Ishikawa (cell line): ENCODE measurements around the gene MYO1E.

ENCODE experiments used
- CEBPB ChIP-seq: IDR thresholded peaks from 2 replicates; pipeline ENCODE4 v1.6.1; 2012
- CREB1 ChIP-seq: IDR thresholded peaks from 2 replicates; pipeline ENCODE4 v1.6.1; 2012; ENCODE audit warnings: low read depth
- EGR1 ChIP-seq: IDR thresholded peaks from 2 replicates; pipeline ENCODE4 v1.6.1; 2012
- EP300 ChIP-seq: IDR thresholded peaks from 2 replicates; pipeline ENCODE4 v1.6.1; 2012; ENCODE audit warnings: borderline replicate concordance
- FOXM1 ChIP-seq: IDR thresholded peaks from 2 replicates; pipeline ENCODE4 v1.6.1; 2012; ENCODE audit warnings: low read depth, borderline replicate concordance
- NFIC ChIP-seq: IDR thresholded peaks from 2 replicates; pipeline ENCODE4 v1.6.1; 2012
- RAD21 ChIP-seq: IDR thresholded peaks from 2 replicates; pipeline ENCODE4 v1.6.1; 2012; ENCODE audit warnings: low read depth
- TAF1 ChIP-seq: IDR thresholded peaks from 2 replicates; pipeline ENCODE4 v1.6.1; 2012; ENCODE audit warnings: low read depth, mild to moderate bottlenecking
- TCF12 ChIP-seq: IDR thresholded peaks from 2 replicates; pipeline ENCODE4 v1.6.1; 2012; ENCODE audit warnings: low read depth
- TEAD4 ChIP-seq: IDR thresholded peaks from 2 replicates; pipeline ENCODE4 v1.6.1; 2012
- YY1 ChIP-seq: IDR thresholded peaks from 2 replicates; pipeline ENCODE4 v1.6.1; 2012; ENCODE audit warnings: low read depth
- ZBTB7A ChIP-seq: IDR thresholded peaks from 2 replicates; pipeline ENCODE4 v1.6.1; 2012; ENCODE audit warnings: low read depth
- TF ChIP-seq, protein P1 (sequence below): IDR thresholded peaks from 2 replicates; pipeline ENCODE4 v1.6.1; 2012
- TF ChIP-seq, protein P2 (sequence below): IDR thresholded peaks from 2 replicates; pipeline ENCODE4 v1.6.1; 2012
- TF ChIP-seq, protein P3 (sequence below): IDR thresholded peaks from 2 replicates; pipeline ENCODE4 v1.6.1; 2012; ENCODE audit warnings: low read depth, mild to moderate bottlenecking

MYO1E gene

DNA sequence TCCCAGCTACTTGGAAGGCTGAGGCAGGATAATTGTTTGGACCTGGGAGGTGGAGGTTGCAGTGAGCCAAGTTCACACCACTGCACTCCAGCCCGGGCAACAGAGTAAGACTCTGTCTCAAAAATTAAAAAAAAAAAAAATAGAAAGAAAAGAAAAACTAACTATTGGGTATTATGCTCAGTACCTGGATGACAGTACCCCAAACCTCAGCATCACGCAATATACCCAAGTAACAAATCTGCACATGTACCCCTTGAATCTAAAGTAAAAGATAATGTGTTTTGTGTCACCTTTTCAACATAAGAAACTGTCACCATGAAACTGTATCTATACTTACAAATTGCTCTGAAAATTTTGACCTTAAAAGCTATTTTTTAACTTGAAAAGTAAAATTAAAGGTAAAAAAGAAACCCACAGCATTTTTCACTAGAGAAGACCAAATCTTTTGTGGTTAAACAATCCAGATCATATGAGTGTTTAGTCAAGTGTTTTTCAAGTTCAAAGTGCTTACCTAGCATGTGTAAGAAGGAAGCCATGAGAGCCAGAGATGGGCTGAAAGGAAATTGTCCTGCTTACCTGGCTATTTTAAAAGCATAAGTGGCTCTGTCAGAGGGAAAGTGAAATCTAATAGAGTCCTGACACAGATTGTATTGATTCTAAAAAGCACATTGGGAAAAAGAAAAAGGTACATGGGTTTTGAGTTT, 50.5 kb downstream of the MYO1E start:
- TF ChIP-seq, protein P1, sequence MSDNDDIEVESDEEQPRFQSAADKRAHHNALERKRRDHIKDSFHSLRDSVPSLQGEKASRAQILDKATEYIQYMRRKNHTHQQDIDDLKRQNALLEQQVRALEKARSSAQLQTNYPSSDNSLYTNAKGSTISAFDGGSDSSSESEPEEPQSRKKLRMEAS, result no peak
- TF ChIP-seq, protein P2, sequence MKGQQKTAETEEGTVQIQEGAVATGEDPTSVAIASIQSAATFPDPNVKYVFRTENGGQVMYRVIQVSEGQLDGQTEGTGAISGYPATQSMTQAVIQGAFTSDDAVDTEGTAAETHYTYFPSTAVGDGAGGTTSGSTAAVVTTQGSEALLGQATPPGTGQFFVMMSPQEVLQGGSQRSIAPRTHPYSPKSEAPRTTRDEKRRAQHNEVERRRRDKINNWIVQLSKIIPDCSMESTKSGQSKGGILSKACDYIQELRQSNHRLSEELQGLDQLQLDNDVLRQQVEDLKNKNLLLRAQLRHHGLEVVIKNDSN, result no peak
- no peak for TF ChIP-seq TCF12
- TF ChIP-seq TEAD4, result no peak
- no peak for TF ChIP-seq CEBPB
- no peak for TF ChIP-seq NFIC
- TF ChIP-seq ZBTB7A, result no peak

DNA sequence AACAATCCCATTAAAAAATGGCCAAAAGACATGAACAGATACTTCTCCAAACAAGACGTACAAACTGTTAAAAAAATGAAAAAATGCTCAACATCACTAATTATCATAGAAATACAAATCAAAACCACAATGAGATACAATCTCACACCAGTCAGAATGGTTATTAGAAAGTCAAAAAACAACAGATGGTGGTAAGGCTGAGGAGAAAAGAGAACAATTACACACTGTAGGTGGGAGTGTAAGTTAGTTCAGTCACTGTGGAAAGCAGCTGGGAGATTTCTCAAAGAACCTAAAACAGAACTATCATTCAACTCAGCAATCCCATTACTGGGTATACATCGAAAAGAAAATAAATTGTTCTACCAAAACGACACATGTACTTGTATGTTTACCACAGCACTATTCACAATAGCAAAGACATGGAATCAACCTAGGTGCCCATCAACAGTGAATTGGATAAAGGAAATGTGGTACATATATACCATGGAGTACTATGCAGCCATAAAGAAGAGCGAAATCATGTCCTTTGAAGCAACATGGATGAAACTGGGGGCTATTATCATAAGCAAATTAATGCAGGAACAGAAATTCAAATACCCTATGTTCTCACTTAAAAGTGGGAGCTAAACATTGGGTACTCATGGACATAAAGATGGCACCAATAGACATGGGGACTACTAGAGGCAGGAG, 51.5 kb downstream of the MYO1E start:
- TF ChIP-seq TEAD4, result no peak
- no peak for TF ChIP-seq ZBTB7A
- TF ChIP-seq EGR1, result no peak
- no peak for TF ChIP-seq CREB1
- no peak for TF ChIP-seq TCF12
- TF ChIP-seq EP300, result no peak
- no peak for TF ChIP-seq RAD21
- TF ChIP-seq, protein P1, result no peak
- TF ChIP-seq, protein P2, result no peak
- TF ChIP-seq CEBPB, result no peak
- TF ChIP-seq TAF1, result no peak

DNA sequence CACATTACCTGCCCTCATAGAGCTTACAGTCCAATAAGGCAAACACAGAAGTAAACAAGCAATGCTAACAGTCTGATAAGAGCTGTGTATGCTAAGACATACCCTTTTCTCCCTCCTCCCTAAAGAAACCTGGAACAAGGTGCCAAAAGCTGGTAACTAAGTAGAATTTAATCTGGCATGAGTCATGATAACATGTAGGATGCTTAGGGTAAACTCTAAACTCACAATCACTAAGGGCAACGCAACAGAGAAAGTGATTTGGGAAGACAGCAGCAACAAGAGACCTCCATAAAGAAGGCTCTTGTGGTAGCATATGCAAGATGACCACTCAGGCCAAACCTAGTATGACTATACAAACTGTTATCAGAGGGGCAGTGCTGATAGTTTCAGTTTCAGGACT, 55.5 kb downstream of the MYO1E start:
- TF ChIP-seq, protein P3, sequence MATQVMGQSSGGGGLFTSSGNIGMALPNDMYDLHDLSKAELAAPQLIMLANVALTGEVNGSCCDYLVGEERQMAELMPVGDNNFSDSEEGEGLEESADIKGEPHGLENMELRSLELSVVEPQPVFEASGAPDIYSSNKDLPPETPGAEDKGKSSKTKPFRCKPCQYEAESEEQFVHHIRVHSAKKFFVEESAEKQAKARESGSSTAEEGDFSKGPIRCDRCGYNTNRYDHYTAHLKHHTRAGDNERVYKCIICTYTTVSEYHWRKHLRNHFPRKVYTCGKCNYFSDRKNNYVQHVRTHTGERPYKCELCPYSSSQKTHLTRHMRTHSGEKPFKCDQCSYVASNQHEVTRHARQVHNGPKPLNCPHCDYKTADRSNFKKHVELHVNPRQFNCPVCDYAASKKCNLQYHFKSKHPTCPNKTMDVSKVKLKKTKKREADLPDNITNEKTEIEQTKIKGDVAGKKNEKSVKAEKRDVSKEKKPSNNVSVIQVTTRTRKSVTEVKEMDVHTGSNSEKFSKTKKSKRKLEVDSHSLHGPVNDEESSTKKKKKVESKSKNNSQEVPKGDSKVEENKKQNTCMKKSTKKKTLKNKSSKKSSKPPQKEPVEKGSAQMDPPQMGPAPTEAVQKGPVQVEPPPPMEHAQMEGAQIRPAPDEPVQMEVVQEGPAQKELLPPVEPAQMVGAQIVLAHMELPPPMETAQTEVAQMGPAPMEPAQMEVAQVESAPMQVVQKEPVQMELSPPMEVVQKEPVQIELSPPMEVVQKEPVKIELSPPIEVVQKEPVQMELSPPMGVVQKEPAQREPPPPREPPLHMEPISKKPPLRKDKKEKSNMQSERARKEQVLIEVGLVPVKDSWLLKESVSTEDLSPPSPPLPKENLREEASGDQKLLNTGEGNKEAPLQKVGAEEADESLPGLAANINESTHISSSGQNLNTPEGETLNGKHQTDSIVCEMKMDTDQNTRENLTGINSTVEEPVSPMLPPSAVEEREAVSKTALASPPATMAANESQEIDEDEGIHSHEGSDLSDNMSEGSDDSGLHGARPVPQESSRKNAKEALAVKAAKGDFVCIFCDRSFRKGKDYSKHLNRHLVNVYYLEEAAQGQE, result no peak
- TF ChIP-seq FOXM1 (no peak), YY1 (no peak)

DNA sequence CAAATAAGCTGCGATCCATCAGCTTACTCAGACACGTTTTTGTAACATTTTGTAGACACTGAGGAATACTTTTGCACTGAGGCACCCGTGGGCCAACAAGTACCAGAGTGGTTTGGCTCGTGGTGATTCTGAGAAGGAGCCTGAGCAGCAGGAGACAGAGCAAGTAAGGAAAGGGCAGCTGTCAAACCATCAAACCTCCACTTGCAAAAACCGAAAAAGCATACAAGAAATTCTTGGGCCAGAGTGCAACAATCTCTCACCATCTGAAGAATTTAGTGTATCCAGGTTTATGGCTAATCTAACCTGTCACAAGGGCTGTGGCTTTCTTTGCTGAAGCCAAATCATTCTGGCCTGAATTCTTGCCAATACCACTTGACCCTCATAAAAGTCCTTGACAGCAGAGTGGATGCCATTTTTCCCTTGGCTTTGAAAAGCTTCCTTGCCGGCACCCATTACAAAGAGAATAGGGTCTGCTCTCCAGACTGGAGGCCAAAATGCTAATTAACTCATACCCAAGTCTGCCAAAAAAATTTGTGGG, 56.7 kb downstream of the MYO1E start:
- 0 out of 2 replicates have a peak, but pooled peaks have one; percentile 29 for TF ChIP-seq NFIC
- TF ChIP-seq CREB1, result no peak

DNA sequence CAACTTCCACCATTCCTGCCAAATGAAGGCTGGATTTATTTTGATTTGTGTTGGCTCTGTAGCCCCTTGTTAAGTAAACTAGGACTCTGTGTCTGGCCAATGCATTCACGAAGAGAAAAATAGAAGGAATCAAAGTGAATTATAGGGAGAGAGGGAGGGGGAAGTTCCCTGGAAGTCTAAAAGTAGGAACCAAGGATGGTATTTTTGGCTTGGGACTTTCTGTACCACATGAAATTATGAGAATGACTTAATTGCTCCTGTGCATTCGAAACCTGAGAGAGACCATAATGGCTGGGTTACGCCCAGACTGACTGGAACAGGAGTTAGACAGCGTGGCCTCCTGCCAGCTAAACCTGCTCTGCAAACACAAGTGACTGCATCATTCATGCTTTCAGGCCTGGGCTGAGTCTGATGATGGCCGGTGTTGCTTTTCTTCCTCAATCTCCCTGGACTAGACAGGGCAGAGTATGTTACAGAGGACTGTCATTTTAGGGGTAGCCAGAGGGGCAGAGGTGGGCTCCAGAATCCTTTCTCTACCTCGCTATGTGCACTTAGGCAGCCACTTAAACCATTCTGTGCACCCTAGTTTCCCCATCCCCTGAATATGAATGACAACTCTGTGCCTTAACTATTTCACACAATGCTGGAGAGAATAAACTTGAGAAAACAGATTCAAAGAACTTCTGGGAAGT, 58.9 kb downstream of the MYO1E start:
- no peak for TF ChIP-seq TEAD4
- no peak for TF ChIP-seq FOXM1
- no peak for TF ChIP-seq ZBTB7A
- peak; percentile 27; the same call in 1 of the 2 replicates for TF ChIP-seq YY1
- no peak for TF ChIP-seq TAF1
- no peak for TF ChIP-seq EP300
- no peak for TF ChIP-seq TCF12
- TF ChIP-seq CREB1, result no peak
- TF ChIP-seq EGR1, result no peak
- TF ChIP-seq, protein P1, result peak; percentile 42
- TF ChIP-seq, protein P3, result no peak
- no peak for TF ChIP-seq CEBPB
- TF ChIP-seq, protein P2, result no peak
- TF ChIP-seq RAD21, result no peak; the same call in 1 of the 2 replicates
- TF ChIP-seq NFIC, result peak; percentile 69
